ENCODE measurements around the gene ARL5A.
"Not testable (repeated sequence)": the region's sequence is repeated elsewhere in the genome, so short reads cannot be mapped to it uniquely, and the experiment has no call there.

Gene ARL5A

DNA sequence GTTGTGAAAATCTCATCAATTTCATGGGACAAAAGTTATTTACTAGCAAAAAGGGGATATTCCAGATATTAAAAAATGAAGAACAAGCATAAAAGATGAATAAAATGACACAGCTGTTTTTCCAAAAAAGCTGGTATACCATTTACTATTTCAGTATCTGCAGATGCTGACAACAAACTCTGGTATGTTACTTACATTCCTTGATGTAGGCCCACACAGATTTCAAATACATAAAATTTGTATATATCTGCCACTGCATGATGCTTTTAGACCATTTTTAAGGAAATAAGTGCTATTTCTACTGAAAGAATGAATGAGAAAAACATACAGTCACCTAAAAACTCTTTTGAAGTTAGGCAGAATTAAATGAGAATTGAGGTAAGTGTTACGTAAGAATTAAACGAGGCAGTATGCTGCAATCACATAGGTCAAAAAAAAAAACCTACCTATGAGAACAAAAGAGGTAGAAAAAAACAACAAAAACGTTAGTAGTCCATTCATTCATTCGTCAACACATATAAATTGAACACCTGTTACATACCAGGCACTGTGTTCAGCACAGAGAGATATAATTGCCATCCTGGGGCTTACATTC lies 32.5 kb downstream of the ARL5A start:
- no peak for DNase-seq (ENCODE audit: low spot score)

GRCh38 chr2:151794422-151794821 lies 33.8 kb downstream of the ARL5A start:
- DNase-seq (ENCODE audit: low spot score) = not testable (repeated sequence)

DNA sequence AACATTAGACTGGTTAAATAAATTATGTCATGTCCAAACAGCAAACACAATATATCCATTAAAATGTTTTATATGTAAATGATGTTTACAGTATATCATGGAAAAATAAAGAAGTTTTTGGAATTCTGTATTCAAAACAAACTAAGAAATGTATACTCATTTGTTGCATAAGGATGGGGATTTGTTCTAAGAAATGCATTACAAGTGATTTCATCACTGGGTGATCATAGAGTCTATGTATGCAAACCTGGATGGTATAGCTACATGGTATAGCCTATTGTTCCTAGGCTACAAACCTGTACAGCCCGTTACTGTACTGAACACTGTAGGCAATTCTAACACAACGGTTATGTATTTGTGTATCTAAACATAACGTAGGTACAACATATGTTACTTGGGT lies 35.1 kb downstream of the ARL5A start:
- DNase-seq (ENCODE audit: low spot score) = no peak

GRCh38 chr2:151792589-151792988 lies 35.6 kb downstream of the ARL5A start:
- DNase-seq (ENCODE audit: low spot score) = no peak

- no peak for DNase-seq (ENCODE audit: low spot score)
These were observed 36.7 kb downstream of the ARL5A start for GRCh38 chr2:151791545-151791944.

DNA sequence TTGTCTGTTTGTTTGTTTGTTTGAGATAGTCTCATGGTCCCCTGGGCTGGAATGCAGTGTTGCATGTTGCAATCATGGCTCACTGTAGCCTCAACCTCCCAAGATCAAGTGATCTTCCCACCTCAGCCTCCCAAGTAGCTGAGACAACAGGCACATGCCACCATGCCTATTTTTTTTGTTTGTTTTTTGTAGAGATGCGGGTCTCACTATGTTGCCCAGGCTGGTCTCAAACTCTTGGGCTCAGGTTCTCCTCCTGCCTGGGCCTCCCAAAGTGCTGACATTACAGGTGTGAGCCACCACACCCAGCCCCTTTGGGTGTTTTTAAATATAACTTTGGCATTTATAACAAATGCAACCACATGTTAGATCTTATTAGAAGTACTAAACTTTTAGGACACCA lies 37.5 kb downstream of the ARL5A start:
- no peak for DNase-seq (ENCODE audit: low spot score)

GRCh38 chr2:151789055-151789834 lies 39.0 kb downstream of the ARL5A start:
- no peak for DNase-seq (ENCODE audit: low spot score)

- no peak for DNase-seq (ENCODE audit: low spot score)
These were observed 41.7 kb downstream of the ARL5A start for GRCh38 chr2:151786483-151786882.

- no peak for DNase-seq (ENCODE audit: low spot score)
These were observed 42.1 kb downstream of the ARL5A start for GRCh38 chr2:151786077-151786476.

DNA sequence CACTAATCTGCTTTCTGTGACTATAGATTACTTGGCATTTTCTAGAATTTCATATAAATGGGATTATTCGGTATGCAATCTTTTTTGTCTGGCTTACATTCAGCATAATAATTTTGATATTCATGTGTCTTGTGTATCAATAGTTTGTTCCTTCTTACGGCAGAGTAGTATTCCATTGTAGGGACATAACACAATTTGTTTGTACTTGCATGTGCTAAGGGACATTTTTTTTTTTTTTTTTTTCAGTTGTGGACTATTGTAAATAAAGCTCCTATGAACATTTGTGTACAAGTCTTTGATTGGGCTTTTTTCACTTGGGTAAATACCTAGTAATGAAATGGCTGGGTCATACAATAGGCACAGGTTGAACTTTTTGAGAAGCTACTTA lies 45.1 kb downstream of the ARL5A start:
- no peak for DNase-seq (ENCODE audit: low spot score)

DNA sequence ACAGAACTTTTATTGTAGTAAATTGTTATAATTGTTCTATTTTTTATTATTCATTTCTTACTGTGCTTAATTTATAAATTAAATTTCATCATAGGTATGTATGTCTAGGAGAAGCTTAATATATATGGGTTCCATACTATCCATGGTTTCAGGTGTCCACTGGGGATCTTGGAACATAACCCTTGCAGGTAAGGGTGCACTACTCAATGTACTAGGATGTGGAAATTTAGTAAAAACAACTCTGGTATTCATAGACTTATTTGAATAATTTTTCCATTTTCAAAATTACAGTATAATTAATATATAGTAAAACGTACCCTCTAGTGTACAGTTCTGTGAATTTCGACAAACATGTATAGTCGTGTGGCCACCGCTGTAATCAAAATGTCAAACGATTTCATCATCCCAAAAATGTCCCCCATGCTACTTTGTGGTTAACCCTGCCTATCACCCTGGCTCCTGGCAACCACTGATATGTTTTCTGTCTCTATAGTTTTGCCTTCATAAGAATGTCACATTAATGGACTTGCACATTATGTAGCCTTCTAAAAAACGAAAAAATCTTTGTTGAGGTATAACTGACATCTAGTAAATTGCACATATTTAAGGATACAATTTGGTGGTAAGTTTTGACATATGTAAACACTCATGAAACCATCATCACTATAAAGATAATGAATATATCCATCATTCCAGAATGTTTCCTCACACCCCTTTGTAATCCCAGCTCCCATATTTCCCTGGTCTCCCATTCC lies 45.7 kb downstream of the ARL5A start:
- DNase-seq (ENCODE audit: low spot score) = no peak

DNA sequence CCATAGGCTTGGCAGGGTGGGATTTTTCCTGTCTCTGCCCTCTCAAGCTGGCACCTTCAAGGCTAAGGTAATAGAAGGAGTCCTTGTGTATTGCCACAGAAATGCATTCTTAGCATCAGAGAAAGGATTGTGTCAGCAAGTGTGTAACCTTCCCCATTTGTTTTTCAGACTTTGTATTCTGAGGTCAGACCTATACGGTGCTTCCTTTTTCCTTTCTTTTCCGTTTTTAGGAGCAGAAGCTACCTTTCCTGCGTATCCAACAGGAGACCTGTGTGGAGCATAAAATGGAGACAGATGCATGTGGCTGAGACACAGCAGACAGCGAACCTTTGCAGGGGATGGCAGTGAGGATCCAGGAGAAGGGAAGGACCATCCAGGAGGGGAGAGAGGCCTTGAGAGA lies 46.6 kb downstream of the ARL5A start:
- no peak for DNase-seq (ENCODE audit: low spot score)

DNA sequence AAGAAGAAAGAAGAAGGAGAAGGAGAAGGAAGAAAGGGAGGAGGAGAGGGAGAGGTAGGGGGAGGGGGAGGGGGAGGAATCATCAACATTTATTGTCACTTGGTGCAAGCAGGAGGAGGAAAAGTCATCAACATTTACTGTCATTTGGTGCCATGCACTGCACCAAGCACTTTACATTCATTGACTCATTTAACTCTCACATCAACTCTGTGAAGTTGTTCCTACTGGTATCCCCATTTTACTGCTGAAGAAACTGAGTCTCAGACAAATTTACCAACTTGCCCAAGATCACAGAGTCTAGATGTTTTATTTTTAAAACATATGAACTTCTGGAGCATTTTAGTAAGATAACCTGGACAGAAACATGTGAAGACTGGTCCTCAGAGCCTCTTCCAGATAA lies 47.3 kb downstream of the ARL5A start:
- no peak for DNase-seq (ENCODE audit: low spot score)

GRCh38 chr2:151777935-151778334 lies 50.3 kb downstream of the ARL5A start:
- no peak for DNase-seq (ENCODE audit: low spot score)

DNA sequence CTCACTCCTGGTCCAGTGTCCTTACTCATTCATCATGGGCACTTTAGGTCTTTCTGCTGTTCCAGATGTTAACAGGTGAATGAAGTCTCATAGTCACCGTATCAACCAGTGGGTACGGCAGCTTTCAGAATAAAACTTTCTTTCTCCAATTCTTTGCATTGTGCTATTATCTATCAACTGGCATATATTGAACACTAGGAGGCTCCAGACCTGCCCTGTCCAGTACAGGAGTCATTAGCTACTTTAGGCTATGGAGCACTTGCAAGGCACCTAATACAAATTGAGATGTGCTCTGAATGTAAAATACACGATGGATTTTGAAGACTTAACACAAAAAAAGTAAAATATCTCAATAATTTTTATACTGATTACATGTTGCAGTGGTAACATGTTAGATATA lies 50.7 kb downstream of the ARL5A start:
- no peak for DNase-seq (ENCODE audit: low spot score)

DNA sequence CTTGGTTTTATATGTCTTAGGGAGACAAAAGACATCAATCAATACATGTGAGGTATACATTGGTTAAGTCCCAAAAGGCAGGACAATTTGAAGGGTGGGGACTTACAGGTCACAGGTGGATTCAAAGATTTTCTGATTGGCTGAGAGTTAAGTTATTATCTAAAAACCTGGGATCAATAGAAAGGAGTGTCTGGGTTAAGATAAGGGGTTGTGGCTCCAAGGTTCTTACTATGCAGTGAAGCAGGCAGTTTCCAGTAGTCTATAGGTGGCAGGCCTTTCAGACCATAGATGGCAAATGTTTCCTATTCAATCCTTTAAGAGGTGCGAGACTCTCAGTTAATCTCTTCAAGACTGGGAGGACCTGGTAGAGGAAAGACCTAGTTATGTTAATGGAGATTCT lies 51.9 kb downstream of the ARL5A start:
- no peak for DNase-seq (ENCODE audit: low spot score)

- no peak for DNase-seq (ENCODE audit: low spot score)
These were observed 53.0 kb downstream of the ARL5A start for GRCh38 chr2:151775057-151775740.

DNA sequence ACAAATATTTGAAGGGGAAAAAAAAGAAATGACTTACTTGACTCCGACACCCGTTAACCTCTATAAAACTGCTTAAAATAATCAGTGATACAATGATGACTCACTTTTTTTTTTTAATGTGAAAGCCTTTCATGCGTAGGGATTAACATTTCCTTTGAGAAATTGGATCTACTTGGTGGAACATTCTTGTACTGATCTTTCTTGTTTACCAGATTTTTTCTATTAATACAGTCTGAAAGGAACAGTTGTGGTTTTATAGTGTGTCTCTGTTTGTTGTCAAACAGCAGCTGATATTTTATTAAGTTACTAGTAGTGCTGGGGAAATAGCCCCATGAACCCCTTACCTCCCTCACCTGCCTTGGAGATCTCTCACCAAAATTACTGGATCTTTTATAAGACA lies 53.7 kb downstream of the ARL5A start:
- no peak for DNase-seq (ENCODE audit: low spot score)

- DNase-seq (ENCODE audit: low spot score) = no peak
These were observed 56.4 kb downstream of the ARL5A start for GRCh38 chr2:151771599-151772358.

GRCh38 chr2:151770995-151771394 lies 57.2 kb downstream of the ARL5A start:
- no peak for DNase-seq (ENCODE audit: low spot score)

DNA sequence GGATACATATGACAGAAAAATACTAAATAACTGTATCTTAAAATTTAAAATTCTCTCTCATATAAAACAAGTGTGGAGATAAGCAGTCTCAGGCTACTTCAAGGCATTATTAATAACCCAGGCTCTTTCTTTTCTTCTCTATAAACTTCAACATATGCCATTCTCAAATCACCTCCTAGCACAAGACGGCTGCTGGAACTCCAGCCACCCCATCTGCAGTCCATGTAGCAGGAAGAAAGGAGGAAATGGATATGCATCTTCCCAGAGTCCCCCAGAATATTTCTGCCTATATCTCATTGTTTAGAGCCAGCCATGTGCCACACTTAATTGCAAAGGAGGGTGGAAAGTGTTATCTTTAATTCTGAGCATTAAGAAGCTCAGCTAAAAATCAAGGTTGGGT lies 58.6 kb downstream of the ARL5A start:
- no peak for DNase-seq (ENCODE audit: low spot score)

- DNase-seq (ENCODE audit: low spot score) = no peak
These were observed 60.7 kb downstream of the ARL5A start for GRCh38 chr2:151767536-151767935.

All from D341Med (cell line).